LoVo (cell line): Measurements from ENCODE around the gene SYT1.

Experiments
- DNase-seq: peaks from one replicate; pipeline ENCODE4 v3.0.0-alpha.2; 2016; ENCODE audit warnings: low spot score

Gene SYT1

DNA sequence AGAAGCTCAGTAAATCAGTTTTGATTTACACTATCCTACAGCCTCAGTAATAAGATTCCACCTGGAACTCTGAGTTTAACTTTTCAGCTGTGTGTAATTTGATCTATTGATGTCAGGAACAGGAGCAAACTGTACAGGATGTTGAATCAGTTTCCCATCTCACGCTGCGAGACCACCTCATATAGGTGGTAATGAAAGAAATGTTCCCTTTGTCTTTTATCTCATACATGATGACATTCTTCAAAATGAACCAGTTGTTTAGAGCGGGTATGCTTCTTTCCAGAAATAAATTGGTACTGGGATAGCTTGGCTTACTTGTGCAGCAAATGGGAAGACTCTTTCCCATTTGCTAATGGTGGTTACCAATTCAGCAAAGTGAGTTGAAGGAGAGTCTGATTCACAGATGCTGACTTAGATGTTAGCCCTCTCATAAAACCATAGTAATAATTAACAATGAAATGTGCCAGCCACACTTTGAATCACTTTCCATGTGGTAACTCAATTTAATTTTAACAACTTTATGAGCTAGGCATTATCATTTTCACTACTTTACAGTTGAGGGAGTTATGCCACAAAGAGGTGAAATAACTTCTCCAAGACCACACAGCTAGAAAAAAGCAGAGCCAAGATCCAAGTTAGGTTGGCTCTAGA is 574.7 kb downstream of the SYT1 start:
- DNase-seq, result no peak

DNA sequence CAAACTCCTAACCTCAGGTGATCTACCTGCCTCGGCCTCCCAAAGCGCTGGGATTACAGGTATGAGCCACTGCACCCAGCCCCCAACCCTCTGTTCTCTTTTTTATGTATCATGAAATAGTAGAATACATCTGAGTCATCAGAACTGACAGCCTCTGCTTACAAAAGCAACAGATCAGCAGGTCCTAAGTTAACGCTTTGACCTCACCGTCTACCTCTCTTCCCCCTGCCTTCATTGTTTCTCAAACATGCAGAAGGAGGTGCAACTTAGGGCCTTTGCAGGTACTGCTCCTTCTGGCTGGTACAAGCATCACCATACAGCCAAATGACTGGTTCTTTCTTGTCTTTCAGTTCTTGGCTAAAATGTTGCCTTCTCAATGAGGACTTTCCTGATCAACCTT is 577.0 kb downstream of the SYT1 start:
- DNase-seq, result no peak

DNA sequence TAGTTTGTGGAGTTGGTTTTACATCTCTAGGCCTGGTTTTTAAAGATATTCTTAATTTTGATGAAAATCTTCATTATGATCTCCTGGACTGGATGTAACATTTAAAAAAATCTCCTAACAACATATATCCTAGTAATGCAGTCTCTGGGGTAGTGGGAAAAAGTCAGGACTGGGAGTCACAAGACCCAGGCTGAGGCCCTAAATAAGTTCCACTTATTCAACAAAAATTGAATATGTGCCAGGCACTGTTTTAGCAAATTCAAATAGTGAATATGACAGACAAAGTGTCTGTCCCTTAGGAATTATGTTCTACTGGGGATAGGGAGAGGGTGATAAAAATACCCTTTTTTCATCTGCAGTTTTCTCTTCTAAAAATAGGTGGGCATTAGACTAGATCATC is 577.8 kb downstream of the SYT1 start:
- DNase-seq, result no peak

DNA sequence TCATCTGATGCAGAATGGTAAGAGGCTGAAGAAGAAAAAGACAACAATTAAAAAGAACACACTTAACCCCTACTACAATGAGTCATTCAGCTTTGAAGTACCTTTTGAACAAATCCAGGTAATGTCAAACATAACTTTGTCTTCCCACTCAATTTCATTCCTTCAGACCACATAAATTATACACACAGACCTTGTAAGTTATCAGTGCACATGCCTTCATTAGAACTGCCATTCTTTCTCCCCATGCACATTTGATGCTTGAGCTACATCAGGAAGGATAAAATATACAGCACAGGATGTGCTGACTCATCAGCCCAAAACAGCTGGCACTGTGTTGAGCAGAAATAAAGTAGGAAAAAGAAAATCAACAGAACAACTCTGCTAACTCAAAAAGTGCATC is 579.5 kb downstream of the SYT1 start:
- DNase-seq, result no peak

DNA sequence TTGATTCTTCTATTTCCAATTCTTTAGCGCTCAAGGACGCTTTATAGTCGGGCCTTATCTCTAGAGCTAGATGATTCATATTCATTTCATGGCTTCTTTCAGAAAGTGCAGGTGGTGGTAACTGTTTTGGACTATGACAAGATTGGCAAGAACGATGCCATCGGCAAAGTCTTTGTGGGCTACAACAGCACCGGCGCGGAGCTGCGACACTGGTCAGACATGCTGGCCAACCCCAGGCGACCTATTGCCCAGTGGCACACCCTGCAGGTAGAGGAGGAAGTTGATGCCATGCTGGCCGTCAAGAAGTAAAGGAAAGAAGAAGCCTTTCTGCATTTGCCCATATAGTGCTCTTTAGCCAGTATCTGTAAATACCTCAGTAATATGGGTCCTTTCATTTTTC is 584.2 kb downstream of the SYT1 start:
- peak; percentile 26 for DNase-seq

DNA sequence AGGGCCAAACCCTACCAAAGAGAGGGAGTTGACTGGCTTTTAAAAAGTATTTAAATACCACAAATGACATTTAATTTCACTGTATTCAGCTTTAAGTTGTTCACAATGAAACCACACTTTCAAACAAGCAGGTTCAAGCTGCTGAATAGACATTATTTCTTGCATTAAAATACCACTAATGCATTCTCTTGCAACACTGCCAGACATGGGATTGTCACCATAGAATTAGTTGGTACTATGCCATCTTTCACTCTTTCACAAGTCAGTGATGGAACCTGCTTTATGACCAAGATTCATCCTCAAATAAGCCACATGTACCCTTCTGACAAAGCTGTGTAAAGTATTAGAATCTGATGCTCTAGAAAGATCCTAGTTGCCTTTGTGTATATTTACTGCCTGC is 586.8 kb downstream of the SYT1 start:
- DNase-seq, result no peak

DNA sequence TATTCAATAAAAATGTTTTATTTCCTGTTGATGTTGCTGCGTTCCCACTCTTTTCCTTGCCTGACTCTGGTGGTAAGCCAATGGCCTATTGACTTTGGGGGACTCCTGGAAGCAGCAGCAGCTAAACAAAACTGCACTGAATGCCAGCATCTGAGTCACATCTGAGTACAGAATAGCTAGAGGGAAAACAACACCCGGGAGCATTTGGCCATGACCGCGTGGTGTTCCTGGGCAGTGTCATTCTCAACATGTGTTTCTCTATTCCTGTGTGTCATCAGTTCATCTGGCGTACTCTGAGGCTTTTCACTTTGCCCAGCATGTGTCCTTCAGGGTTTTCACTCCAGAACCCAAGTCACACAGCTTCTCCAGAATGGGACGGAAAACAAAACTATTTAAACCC is 587.4 kb downstream of the SYT1 start:
- no peak for DNase-seq

DNA sequence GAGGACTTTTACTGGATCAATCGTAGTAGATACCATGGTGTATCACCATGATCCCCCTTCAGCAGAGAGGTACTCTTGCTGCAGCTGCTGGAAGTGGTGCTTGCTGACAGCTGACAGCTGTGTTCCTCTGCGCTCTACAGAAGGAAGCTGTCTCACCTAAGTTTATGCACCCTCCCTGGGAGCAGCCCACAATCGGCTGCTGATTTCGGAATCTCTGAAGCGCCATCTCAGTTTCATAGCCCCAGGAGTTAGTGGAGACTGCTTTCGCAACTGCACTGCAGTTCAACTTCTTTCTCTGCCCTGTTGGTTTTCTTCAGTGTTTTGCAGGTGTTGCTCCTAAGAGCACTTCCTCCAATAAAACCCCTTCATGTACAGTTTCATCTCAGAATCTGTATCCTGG is 588.3 kb downstream of the SYT1 start:
- no peak for DNase-seq

DNA sequence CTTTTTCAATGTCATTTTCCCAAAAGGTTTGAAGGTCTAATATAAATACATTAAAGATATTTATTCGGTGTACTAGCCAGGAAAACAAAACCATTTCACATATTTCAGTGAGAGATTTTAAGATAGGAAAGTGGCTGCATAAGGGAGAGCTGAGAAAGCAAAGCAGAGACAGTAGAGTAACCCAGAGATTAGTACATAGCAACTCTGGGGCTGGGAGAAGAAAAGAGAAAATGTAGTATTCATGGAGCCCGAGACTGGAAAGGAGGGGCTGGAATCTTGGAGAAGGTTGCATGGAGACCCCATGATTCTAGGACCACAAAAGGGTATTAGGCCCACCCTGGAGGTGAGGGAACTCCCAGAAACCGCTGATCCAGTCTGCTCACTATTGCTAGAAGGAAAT is 589.2 kb downstream of the SYT1 start:
- DNase-seq, result no peak

DNA sequence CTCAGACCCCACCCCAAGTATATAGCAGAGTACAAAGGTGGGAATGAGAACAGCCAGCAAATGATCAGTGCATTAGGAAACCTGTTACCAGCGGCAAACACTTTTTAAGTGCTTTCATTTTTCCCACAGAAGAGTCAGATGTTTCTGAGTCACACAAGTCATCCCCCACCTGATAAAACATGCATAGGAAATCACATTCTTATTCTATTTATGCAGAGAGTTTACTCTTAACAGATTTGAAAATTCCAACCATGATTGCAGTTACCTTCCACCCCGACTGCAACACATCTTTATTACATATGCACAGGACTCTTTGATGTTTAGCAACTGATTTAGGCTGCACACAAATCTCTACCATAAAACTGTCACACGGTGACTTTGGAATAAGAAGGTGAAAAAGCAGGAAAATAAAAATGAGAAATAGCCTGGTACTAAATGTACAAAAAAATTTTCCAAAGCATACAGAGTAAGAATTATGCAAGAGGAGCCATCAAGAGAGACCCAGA is 589.8 kb downstream of the SYT1 start:
- no peak for DNase-seq

DNA sequence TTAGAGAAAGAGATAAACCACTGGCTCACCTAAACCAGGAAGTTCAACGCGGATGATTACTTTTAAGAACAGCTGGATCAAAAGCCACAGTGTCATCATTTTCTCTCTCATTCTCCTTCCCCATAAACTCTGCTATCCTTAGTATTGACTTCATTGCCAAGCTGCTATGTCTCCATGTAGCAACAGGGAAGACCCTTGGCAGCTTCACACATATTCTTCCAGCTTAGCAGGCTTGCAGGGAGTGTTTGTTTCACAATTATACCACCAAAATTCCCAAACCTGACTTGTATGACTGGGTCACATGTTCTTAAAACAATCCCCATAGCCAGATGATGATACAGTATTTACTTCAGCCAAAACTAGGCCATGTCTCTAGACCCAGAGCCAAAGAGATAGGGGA is 590.7 kb downstream of the SYT1 start:
- DNase-seq, result no peak

DNA sequence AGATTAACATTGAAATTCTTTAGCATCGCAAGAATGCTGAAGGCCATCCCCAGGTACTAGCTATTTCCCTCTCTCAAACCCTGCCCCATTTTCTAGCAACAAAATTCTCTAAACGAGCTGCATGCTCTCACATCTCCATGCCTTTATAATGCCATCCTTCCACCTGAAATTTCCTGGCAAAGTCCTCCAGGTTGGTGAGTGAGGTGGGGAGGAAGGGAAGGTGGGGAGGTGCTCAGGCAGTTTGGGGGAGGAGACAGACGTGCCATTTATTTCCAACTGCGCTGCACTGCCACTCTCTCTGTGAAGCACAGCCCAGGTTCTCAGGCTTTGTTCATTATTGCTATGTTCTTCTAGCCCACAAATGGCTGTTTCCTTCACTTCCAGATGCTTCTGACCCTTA is 617.7 kb downstream of the SYT1 start:
- DNase-seq, result no peak

DNA sequence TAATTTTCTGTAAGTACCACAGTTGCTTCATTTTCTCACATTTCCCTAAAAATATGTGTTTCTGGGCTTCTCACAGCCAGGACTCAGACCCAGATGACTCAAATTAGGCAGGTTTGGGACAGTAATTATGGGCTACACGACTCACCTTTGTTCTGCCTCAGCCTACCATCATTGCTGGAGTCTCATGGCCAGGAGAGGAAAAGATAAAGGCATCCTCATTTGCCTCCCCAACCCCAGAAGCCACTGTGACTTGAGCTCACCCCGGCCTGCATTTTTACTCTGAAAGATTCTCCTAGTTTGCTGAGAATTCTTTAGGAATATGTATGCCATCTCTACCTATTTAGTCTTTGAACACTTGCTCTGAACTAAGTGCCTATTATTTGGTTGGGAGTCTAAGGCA is 618.3 kb downstream of the SYT1 start:
- no peak for DNase-seq

DNA sequence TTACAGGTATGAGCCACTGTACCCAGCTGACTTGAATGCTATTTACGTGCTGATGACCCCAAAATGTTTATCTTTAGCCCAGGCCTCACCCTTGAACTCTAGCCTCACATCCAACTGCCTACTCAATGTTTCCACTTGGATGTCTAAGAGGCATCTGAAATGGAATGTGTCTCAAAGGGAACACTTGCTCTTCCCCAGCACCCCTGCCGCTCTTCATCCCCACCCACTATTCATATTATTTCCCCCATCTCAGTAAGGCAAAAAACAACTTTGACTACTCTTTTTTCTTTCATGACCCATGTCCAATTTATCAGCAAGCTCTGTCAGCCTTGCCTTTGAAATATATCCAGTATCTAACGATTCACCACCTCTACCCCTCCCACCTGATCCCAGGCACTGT is 621.6 kb downstream of the SYT1 start:
- DNase-seq, result no peak

DNA sequence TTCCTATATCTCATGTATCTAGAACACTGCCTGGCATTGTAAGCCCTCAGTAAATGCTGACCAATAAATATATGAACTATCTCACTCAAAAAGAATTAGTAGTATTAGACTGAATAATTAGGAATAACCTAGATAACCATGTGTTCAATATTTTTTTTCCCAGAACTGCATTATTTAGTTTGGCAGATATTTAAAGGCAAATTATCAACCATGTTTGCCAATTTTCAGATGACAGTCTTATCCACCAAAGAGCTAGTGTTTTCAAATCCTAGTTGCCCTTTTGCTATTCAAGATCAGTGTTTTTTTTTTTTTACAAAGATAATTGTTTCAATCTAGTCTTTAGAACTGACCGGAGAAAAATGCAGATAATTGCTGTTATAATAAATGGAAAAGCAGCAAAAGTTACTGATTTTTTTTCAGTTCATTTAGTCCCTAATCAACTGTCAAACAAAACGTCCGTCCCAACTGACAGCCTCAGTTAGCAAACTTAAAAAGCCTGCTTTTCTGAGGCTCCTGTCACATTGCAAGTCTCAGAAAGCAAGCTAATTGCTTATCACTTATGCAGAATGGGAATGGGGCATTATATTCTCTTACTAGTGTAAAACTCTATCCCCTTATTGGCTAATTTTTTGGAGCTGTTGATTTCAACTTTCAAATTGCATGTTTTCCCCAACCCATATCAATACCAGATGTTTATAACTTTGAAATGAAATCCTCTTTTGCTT is 623.0 kb downstream of the SYT1 start:
- DNase-seq, result no peak
